IMR-90 (cell line): ENCODE results near the gene STXBP6. TPM values are rescaled to one million over a fixed set of nuclear protein-coding genes. Genes with fewer than 3 reads are reported as not detected.
A peak's percentile ranks its signal among the peaks of the same experiment; 100 is the strongest.

Source experiments
- ATAC-seq: fragments of 200-7000 bp; cut with Tn5 transposase; 2 replicates; pipeline ENCODE4 v1.9.1; 2020; ENCODE audit warnings: low read depth, mild to moderate bottlenecking, moderate library complexity
- BruUV-seq: library from RNA; stranded (reverse); fragments of 400-500 nt; replicated peaks from 2 replicates; lab custom pipeline; 2021; lab: Mats Ljungman, UMichigan
- CTCF ChIA-PET: fragments of 300-600 bp; formaldehyde crosslinking; extraction: SDS; loops from one replicate; lab custom pipeline; 2021; ENCODE audit warnings: antibody characterized with exemption; lab: Yijun Ruan, JAX
- POLR2A ChIA-PET: fragments of 300-600 bp; sonication (Branson Sonifier 250); formaldehyde crosslinking; loops from one replicate; lab custom pipeline; 2022; ENCODE audit warnings: antibody characterized with exemption; ENCODE audit not compliant: unreplicated experiment; lab: Charles Lee
- DNase-seq: peaks from one replicate; pipeline ENCODE4 v3.0.0; 2013
- H2AFZ ChIP-seq: replicated peaks from 2 replicates; pipeline ENCODE3; 2013; ENCODE audit warnings: low read length, mild to moderate bottlenecking; ENCODE audit not compliant: poor library complexity
- H2AK5ac ChIP-seq: 2 replicates; pipeline ENCODE4 v1.6.1; 2013; ENCODE audit warnings: low read depth, low read length, inconsistent platforms
- H2AK9ac ChIP-seq: replicated peaks from 2 replicates; pipeline ENCODE3; 2013; ENCODE audit warnings: mild to moderate bottlenecking, low read depth, low read length, moderate library complexity; ENCODE audit not compliant: poor library complexity
- H2BK120ac ChIP-seq: 2 replicates; pipeline ENCODE4 v1.6.1; 2013; ENCODE audit warnings: low read depth, low read length, inconsistent platforms
- H2BK15ac ChIP-seq: 3 replicates; pipeline ENCODE4 v1.6.1; 2013; ENCODE audit warnings: low read depth, low read length, inconsistent platforms
- H2BK20ac ChIP-seq: 2 replicates; pipeline ENCODE4 v1.6.1; 2013; ENCODE audit warnings: low read depth, mild to moderate bottlenecking, inconsistent platforms, low read length, moderate library complexity
- H2BK5ac ChIP-seq: 2 replicates; pipeline ENCODE4 v1.6.1; 2013; ENCODE audit warnings: mild to moderate bottlenecking, low read depth, low read length, inconsistent platforms; ENCODE audit not compliant: poor library complexity, severe bottlenecking
- H3K14ac ChIP-seq: replicated peaks from 2 replicates; pipeline ENCODE4 v1.6.1; 2013; ENCODE audit warnings: low read depth, low read length, inconsistent platforms
- H3K18ac ChIP-seq: 2 replicates; pipeline ENCODE4 v1.6.1; 2013; ENCODE audit warnings: low read depth, low read length, control low read depth
- H3K23ac ChIP-seq: 2 replicates; pipeline ENCODE4 v1.6.1; 2013; ENCODE audit warnings: low read depth, low read length, inconsistent platforms
- H3K27ac ChIP-seq: 2 replicates; pipeline ENCODE4 v1.5.1; 2013; ENCODE audit warnings: mild to moderate bottlenecking, control low read depth, low read length; ENCODE audit not compliant: insufficient read depth
- H3K27me3 ChIP-seq: 2 replicates; pipeline ENCODE4 v1.6.1; 2013; ENCODE audit warnings: low read length; ENCODE audit not compliant: control insufficient read depth, insufficient read depth
- H3K36me3 ChIP-seq: 2 replicates; pipeline ENCODE4 v1.6.1; 2013; ENCODE audit warnings: low read length, mixed read lengths; ENCODE audit not compliant: control insufficient read depth, insufficient read depth
- H3K4ac ChIP-seq: 2 replicates; pipeline ENCODE4 v1.6.1; 2013; ENCODE audit warnings: low read depth, low read length, inconsistent platforms
- H3K4me1 ChIP-seq: 2 replicates; pipeline ENCODE4 v1.6.1; 2013; ENCODE audit warnings: low read length, mixed read lengths; ENCODE audit not compliant: control insufficient read depth, insufficient read depth
- H3K4me2 ChIP-seq: 2 replicates; pipeline ENCODE4 v1.6.1; 2013; ENCODE audit warnings: low read depth, mild to moderate bottlenecking, control low read depth, low read length, moderate library complexity
- H3K4me3 ChIP-seq: 2 replicates; pipeline ENCODE4 v1.5.1; 2013; ENCODE audit warnings: low read depth, mild to moderate bottlenecking, control low read depth, low read length, moderate library complexity; ENCODE audit not compliant: insufficient read depth
- H3K56ac ChIP-seq: 2 replicates; pipeline ENCODE4 v1.6.1; 2013; ENCODE audit warnings: low read length, inconsistent platforms; ENCODE audit not compliant: insufficient read depth; ENCODE audit errors: extremely low read depth
- H3K79me1 ChIP-seq, 2 experiments: 2 replicates each; pipeline ENCODE4 v1.6.1; 2013; ENCODE audit warnings: low read length in 2 of 2, inconsistent platforms in 1 of 2, low read depth in 1 of 2
- H3K9ac ChIP-seq: 2 replicates; pipeline ENCODE4 v1.6.1; 2013; ENCODE audit warnings: low read depth, low read length, control low read depth
- H3K9me1 ChIP-seq: 2 replicates; pipeline ENCODE4 v1.6.1; 2013; ENCODE audit warnings: low read length, inconsistent platforms; ENCODE audit not compliant: insufficient read depth
- H3K9me3 ChIP-seq: 2 replicates; pipeline ENCODE4 v1.6.1; 2013; ENCODE audit warnings: low read length; ENCODE audit not compliant: control insufficient read depth, insufficient read depth
- H4K20me1 ChIP-seq: 2 replicates; pipeline ENCODE4 v1.6.1; 2013; ENCODE audit warnings: low read length, inconsistent platforms; ENCODE audit not compliant: insufficient read depth
- H4K5ac ChIP-seq: 2 replicates; pipeline ENCODE4 v1.6.1; 2013; ENCODE audit warnings: mild to moderate bottlenecking, low read depth, low read length, control low read depth
- H4K8ac ChIP-seq, 2 experiments: 2 replicates each; pipeline ENCODE4 v1.6.1; 2013; ENCODE audit warnings: low read depth in 2 of 2, low read length in 2 of 2, control low read depth in 1 of 2, inconsistent platforms in 1 of 2
- H4K91ac ChIP-seq: 2 replicates; pipeline ENCODE4 v1.6.1; 2013; ENCODE audit warnings: low read depth, low read length, inconsistent platforms; ENCODE audit not compliant: insufficient read depth
- MAFK ChIP-seq: IDR thresholded peaks from 2 replicates; pipeline ENCODE4 v1.6.1; 2012; ENCODE audit warnings: low read depth, low read length, improper control_type of control experiment
- MXI1 ChIP-seq: IDR thresholded peaks from 2 replicates; pipeline ENCODE4 v1.6.1; 2012; ENCODE audit warnings: low read depth, mild to moderate bottlenecking, low read length, moderate library complexity, borderline replicate concordance
- NFE2L2 ChIP-seq: fragments of 150-350 bp; IDR thresholded peaks from 2 replicates; pipeline ENCODE4 v1.6.1; 2016; ENCODE audit warnings: low read depth, mild to moderate bottlenecking, low read length
- POLR2A ChIP-seq: IDR thresholded peaks from 2 replicates; pipeline ENCODE4 v1.6.1; 2012; ENCODE audit warnings: mild to moderate bottlenecking, low read depth, low read length
- WGBS, 2 experiments: methylation state at CpG; one replicate each; pipeline versions ENCODE4 v1.1.5 to v1.1.7; 2013; ENCODE audit warnings: missing lambda C conversion rate in 2 of 2; ENCODE audit not compliant: insufficient read length in 1 of 2; ENCODE audit errors: extremely low coverage in 2 of 2; 5-methylcytosine and 5-hydroxymethylcytosine counted together
- dilution Hi-C: fragments of 300-500 bp; cut with HindIII; formaldehyde crosslinking; loops from one replicate; pipeline ENCODE4 v1.14.3; 2018; ENCODE audit warnings: low sequenced_read_pairs; ENCODE audit not compliant: unreplicated experiment
- in situ Hi-C: fragments of 300-500 bp; cut with MboI; formaldehyde crosslinking; loops from 3 replicates; pipeline ENCODE4 v1.14.3; 2019; ENCODE audit warnings: low sequenced_read_pairs, inconsistent platforms, mixed read lengths
- intact Hi-C: fragments of 100-400 bp; cut with micrococcal nuclease; formaldehyde crosslinking; loops from 2 replicates; pipeline ENCODE4 v1.10.0; 2022
- polyA plus RNA-seq, 3 experiments: library from polyadenylated mRNA; depleted of rRNA; stranded (reverse); fragments of >200 nt; gene quantifications; 2 replicates each; pipeline ENCODE4 v1.2.3, GENCODE V29; 2012; ENCODE audit warnings: low replicate concordance in 1 of 3
- total RNA-seq: library from RNA; depleted of rRNA; stranded (reverse); fragments of >200 nt; gene quantifications from 2 replicates; pipeline ENCODE4 v1.2.3, GENCODE V29; 2012
- TF ChIP-seq, protein P1 (sequence below): conservative IDR thresholded peaks from 2 replicates; pipeline ENCODE4 v1.5.1; 2012; ENCODE audit warnings: mild to moderate bottlenecking, low read depth, low read length, improper control_type of control experiment
- TF ChIP-seq, protein P2 (sequence below): fragments of 150-350 bp; IDR thresholded peaks from 2 replicates; pipeline ENCODE4 v1.6.1; 2017; ENCODE audit warnings: mild to moderate bottlenecking, antibody characterized with exemption, low read length, low read depth
- TF ChIP-seq, protein P3 (sequence below): fragments of 150-350 bp; IDR thresholded peaks from 2 replicates; pipeline ENCODE4 v1.6.1; 2016; ENCODE audit warnings: low read depth, mild to moderate bottlenecking, low read length, moderate library complexity, borderline replicate concordance

Gene STXBP6
- total and polyA plus RNA-seq, 2 of the 4 experiments (the other 2 are of a cell fraction) = 14.2 to 14.3 TPM

DNA sequence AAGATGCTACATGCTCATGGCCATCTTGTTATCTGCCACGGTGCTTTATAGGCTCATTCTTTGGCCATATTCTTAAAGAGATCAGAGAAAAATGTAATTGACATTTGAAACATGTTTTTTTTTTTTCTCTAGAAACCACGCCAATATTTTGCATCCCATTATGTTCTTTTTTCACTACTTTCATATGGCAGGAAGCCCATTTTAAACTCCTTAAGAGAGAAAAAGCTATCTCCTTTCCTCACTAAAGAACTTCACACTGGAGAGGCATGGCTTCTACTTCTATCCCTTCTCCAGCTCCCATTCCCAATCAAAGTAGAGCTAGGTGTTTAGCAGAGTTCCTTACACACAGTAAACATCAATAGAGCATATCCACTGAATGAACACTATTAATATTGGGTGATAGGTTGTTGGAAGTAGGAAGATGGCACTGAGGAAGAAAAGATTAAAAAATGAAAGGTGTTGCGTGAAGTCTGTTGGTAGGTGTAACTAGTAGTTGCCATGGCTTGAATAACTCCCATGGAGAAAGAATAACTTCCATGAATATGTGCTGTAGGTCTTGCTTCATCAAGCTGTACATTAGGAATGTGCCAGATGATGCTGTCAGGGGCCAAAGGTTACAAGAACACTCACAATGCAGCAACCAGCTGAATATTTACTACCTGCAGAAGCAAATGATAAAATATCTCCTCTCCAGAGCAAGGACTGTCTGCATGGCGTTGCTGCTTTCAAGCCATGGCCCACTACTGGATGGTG, 178.8 kb downstream of the STXBP6 start:
- Histone ChIP-seq H3K79me1 (no peaks in the 10 kb centered on the region), H2AK9ac (no peak overlapping the region), H3K4me1 (no peaks in the 10 kb centered on the region), H4K5ac (no peak overlapping the region), H3K27ac (no peak overlapping the region), H2BK5ac (no peak overlapping the region), H2BK15ac (no peak overlapping the region), H2BK20ac (no peak overlapping the region), H4K8ac (no peak overlapping the region), H3K14ac (0 out of 2 replicates have a peak overlapping the region, but pooled peaks have one; percentile 8), H3K4me2 (no peak overlapping the region), H3K4me3 (no peak overlapping the region), H3K9me1 (no peaks in the 10 kb centered on the region; the same call in 1 of the 2 replicates), H3K9me3 (no peaks in the 10 kb centered on the region), H4K91ac (no peak overlapping the region), H3K23ac (no peak overlapping the region), H2AK5ac (no peak overlapping the region), H2AFZ (no peak overlapping the region), H3K56ac (no peak overlapping the region), H3K36me3 (no peaks in the 10 kb centered on the region), H2BK120ac (no peak overlapping the region), H3K4ac (no peak overlapping the region), H4K20me1 (no peaks in the 10 kb centered on the region), H3K27me3 (no peaks in the 10 kb centered on the region), H3K9ac (no peak overlapping the region), H3K18ac (no peak overlapping the region)
- ChIA-PET CTCF (no interaction called here), POLR2A (no interaction called here)
- ATAC-seq (no peak), DNase-seq (peak; percentile 17)
- dilution Hi-C loops = no loop called here
- no peak for TF ChIP-seq MAFK
- TF ChIP-seq, protein P1, sequence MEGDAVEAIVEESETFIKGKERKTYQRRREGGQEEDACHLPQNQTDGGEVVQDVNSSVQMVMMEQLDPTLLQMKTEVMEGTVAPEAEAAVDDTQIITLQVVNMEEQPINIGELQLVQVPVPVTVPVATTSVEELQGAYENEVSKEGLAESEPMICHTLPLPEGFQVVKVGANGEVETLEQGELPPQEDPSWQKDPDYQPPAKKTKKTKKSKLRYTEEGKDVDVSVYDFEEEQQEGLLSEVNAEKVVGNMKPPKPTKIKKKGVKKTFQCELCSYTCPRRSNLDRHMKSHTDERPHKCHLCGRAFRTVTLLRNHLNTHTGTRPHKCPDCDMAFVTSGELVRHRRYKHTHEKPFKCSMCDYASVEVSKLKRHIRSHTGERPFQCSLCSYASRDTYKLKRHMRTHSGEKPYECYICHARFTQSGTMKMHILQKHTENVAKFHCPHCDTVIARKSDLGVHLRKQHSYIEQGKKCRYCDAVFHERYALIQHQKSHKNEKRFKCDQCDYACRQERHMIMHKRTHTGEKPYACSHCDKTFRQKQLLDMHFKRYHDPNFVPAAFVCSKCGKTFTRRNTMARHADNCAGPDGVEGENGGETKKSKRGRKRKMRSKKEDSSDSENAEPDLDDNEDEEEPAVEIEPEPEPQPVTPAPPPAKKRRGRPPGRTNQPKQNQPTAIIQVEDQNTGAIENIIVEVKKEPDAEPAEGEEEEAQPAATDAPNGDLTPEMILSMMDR = no peak
- no peak for TF ChIP-seq MXI1
- TF ChIP-seq, protein P2, sequence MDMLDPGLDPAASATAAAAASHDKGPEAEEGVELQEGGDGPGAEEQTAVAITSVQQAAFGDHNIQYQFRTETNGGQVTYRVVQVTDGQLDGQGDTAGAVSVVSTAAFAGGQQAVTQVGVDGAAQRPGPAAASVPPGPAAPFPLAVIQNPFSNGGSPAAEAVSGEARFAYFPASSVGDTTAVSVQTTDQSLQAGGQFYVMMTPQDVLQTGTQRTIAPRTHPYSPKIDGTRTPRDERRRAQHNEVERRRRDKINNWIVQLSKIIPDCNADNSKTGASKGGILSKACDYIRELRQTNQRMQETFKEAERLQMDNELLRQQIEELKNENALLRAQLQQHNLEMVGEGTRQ = no peak
- TF ChIP-seq, protein P3, sequence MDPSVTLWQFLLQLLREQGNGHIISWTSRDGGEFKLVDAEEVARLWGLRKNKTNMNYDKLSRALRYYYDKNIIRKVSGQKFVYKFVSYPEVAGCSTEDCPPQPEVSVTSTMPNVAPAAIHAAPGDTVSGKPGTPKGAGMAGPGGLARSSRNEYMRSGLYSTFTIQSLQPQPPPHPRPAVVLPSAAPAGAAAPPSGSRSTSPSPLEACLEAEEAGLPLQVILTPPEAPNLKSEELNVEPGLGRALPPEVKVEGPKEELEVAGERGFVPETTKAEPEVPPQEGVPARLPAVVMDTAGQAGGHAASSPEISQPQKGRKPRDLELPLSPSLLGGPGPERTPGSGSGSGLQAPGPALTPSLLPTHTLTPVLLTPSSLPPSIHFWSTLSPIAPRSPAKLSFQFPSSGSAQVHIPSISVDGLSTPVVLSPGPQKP = no peak
- no peak for TF ChIP-seq NFE2L2
- no peak for TF ChIP-seq POLR2A
- 83 to 100% methylated on average over 1 of the region's 4 CpGs for WGBS, 2 experiments
- in situ Hi-C loops = no loop called here
- intact Hi-C loops = no loop called here
- no TSS peak for BruUV-seq
